WTC11 (cell line): ENCODE measurements around the gene UTF1.

Source experiments
- ATF3 ChIP-seq: sonication (generic); formaldehyde crosslinking; conservative IDR thresholded peaks from 2 replicates; pipeline ENCODE4 v1.8.1; 2022; ENCODE audit warnings: mild to moderate bottlenecking, missing genetic modification reagents
- ELF4 ChIP-seq: sonication (generic); formaldehyde crosslinking; IDR thresholded peaks from 2 replicates; pipeline ENCODE4 v1.8.1; 2022; ENCODE audit warnings: low read depth, mild to moderate bottlenecking, moderate library complexity, missing genetic modification reagents
- EMX1 ChIP-seq: fragments of 250-450 bp; sonication (Bioruptor Pico); IDR thresholded peaks from 2 replicates; pipeline ENCODE4 v1.8.0; 2021; ENCODE audit warnings: mild to moderate bottlenecking
- PREB ChIP-seq: sonication (generic); formaldehyde crosslinking; IDR thresholded peaks from 2 replicates; pipeline ENCODE4 v1.8.1; 2022; ENCODE audit warnings: mild to moderate bottlenecking, missing genetic modification reagents, moderate library complexity, borderline replicate concordance
- TP53 ChIP-seq: sonication (generic); formaldehyde crosslinking; IDR thresholded peaks from 2 replicates; pipeline ENCODE4 v1.8.1; 2023; ENCODE audit warnings: mild to moderate bottlenecking, missing genetic modification reagents
- TF ChIP-seq, protein P1 (sequence below): fragments of 200-600 bp; IDR thresholded peaks from 2 replicates; pipeline ENCODE4 v1.8.0; 2022; ENCODE audit warnings: antibody characterized with exemption
- TF ChIP-seq, protein P2 (sequence below): sonication (generic); formaldehyde crosslinking; IDR thresholded peaks from 2 replicates; pipeline ENCODE4 v1.8.1; 2023; ENCODE audit warnings: mild to moderate bottlenecking, missing genetic modification reagents, moderate library complexity

- TF ChIP-seq ELF4 (CRISPR knock-in tag), result no peak
- TF ChIP-seq ATF3 (CRISPR knock-in tag), result no peak
- TF ChIP-seq, protein P1, sequence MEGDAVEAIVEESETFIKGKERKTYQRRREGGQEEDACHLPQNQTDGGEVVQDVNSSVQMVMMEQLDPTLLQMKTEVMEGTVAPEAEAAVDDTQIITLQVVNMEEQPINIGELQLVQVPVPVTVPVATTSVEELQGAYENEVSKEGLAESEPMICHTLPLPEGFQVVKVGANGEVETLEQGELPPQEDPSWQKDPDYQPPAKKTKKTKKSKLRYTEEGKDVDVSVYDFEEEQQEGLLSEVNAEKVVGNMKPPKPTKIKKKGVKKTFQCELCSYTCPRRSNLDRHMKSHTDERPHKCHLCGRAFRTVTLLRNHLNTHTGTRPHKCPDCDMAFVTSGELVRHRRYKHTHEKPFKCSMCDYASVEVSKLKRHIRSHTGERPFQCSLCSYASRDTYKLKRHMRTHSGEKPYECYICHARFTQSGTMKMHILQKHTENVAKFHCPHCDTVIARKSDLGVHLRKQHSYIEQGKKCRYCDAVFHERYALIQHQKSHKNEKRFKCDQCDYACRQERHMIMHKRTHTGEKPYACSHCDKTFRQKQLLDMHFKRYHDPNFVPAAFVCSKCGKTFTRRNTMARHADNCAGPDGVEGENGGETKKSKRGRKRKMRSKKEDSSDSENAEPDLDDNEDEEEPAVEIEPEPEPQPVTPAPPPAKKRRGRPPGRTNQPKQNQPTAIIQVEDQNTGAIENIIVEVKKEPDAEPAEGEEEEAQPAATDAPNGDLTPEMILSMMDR, result no peak
- TF ChIP-seq, protein P2, sequence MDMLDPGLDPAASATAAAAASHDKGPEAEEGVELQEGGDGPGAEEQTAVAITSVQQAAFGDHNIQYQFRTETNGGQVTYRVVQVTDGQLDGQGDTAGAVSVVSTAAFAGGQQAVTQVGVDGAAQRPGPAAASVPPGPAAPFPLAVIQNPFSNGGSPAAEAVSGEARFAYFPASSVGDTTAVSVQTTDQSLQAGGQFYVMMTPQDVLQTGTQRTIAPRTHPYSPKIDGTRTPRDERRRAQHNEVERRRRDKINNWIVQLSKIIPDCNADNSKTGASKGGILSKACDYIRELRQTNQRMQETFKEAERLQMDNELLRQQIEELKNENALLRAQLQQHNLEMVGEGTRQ, result no peak
- TF ChIP-seq PREB (CRISPR knock-in tag), result no peak
- TF ChIP-seq EMX1 (CRISPR knock-in tag), result no peak
- TF ChIP-seq TP53, result no peak
These were observed 17.0 kb upstream of the UTF1 start for GRCh38 chr10:133212853-133213494.
